CD4-positive, alpha-beta memory T cell (primary cell): Measurements from ENCODE around the gene ATP8A2. TPM values are rescaled to one million over a fixed set of nuclear protein-coding genes. Genes with fewer than 3 reads are reported as not detected.
"Not testable (repeated sequence)": the region's sequence is repeated elsewhere in the genome, so short reads cannot be mapped to it uniquely, and the experiment has no call there.

Experiments used
- CTCF ChIA-PET: fragments of 350-600 bp; sonication (Branson Sonifier 250); formaldehyde crosslinking; loops from one replicate; lab custom pipeline; 2021; ENCODE audit warnings: inconsistent platforms; ENCODE audit not compliant: partially characterized antibody; lab: Charles Lee
- POLR2A ChIA-PET: fragments of 350-600 bp; sonication (Branson Sonifier 250); formaldehyde crosslinking; loops from one replicate; lab custom pipeline; 2021; ENCODE audit not compliant: partially characterized antibody; lab: Charles Lee
- DNase-seq, 5 donors: peaks; one replicate each; pipeline versions ENCODE4 v3.0.0 to v3.0.0-alpha.2; 2020 to 2022; ENCODE audit warnings: mixed read lengths in 1 of 5
- H3K27ac ChIP-seq: one replicate; pipeline ENCODE4 v1.7.0; 2013; ENCODE audit warnings: low read depth, low read length
- H3K27me3 ChIP-seq: 2 replicates; pipeline ENCODE4 v1.7.0; 2013; ENCODE audit warnings: mild to moderate bottlenecking, low read length, moderate library complexity; ENCODE audit not compliant: insufficient read depth
- H3K36me3 ChIP-seq: 2 replicates; pipeline ENCODE4 v1.7.0; 2013; ENCODE audit warnings: mild to moderate bottlenecking, low read length, moderate library complexity; ENCODE audit not compliant: insufficient read depth
- H3K4me1 ChIP-seq: 2 replicates; pipeline ENCODE4 v1.7.0; 2013; ENCODE audit warnings: mild to moderate bottlenecking, low read length, moderate library complexity; ENCODE audit not compliant: insufficient read depth
- H3K4me3 ChIP-seq, 2 donors: one replicate each; pipeline ENCODE4 v1.7.0; 2013; ENCODE audit warnings: low read length in 2 of 2, mild to moderate bottlenecking in 1 of 2
- H3K9me3 ChIP-seq, 2 donors: one replicate each; pipeline ENCODE4 v1.7.0; 2013; ENCODE audit warnings: low read length in 2 of 2, control low read depth in 1 of 2; ENCODE audit not compliant: control insufficient read depth in 1 of 2
- H3K27ac Mint-ChIP-seq, 7 donors: one replicate each; pipeline ENCODE4 v1.8.0; 2020 to 2021; ENCODE audit warnings: mixed read lengths in 7 of 7, mild to moderate bottlenecking in 6 of 7, inconsistent platforms in 3 of 7, moderate library complexity in 3 of 7
- H3K27me3 Mint-ChIP-seq, 2 donors: one replicate each; pipeline ENCODE4 v1.8.0; 2020 to 2021; ENCODE audit warnings: mixed read lengths in 2 of 2
- H3K36me3 Mint-ChIP-seq, 2 donors: one replicate each; pipeline ENCODE4 v1.8.0; 2020 to 2021; ENCODE audit warnings: mixed read lengths in 2 of 2, inconsistent platforms in 1 of 2, mild to moderate bottlenecking in 1 of 2
- H3K4me1 Mint-ChIP-seq, 4 donors: one replicate each; pipeline ENCODE4 v1.8.0; 2020 to 2021; ENCODE audit warnings: mixed read lengths in 4 of 4, mild to moderate bottlenecking in 1 of 4
- H3K4me3 Mint-ChIP-seq, 8 donors: one replicate each; pipeline ENCODE4 v1.8.0; 2020 to 2021; ENCODE audit warnings: mixed read lengths in 8 of 8, mild to moderate bottlenecking in 7 of 8, moderate library complexity in 6 of 8, inconsistent platforms in 3 of 8
- H3K9me3 Mint-ChIP-seq, 8 donors: one replicate each; pipeline ENCODE4 v1.8.0; 2020 to 2021; ENCODE audit warnings: mixed read lengths in 8 of 8, mild to moderate bottlenecking in 5 of 8, inconsistent platforms in 3 of 8, moderate library complexity in 1 of 8
- intact Hi-C: fragments of 100-400 bp; cut with micrococcal nuclease; formaldehyde crosslinking; loops from one replicate; pipeline ENCODE4 v1.15.1; 2023
- polyA plus RNA-seq, 2 donors: library from polyadenylated mRNA; unstranded; fragments of 300-500 nt; fragmentation: Illumina TruSeq; gene quantifications; one replicate each; pipeline ENCODE4 v1.2.3, GENCODE V29; 2021
- total RNA-seq, 2 experiments: library from RNA; stranded (reverse); gene quantifications; one replicate each; pipeline ENCODE4 v1.2.3, GENCODE V29; 2021

The ATP8A2 gene
- total and polyA plus RNA-seq, 4 experiments from 2014 or later = 0.36 to 0.93 (median 0.67) TPM

GRCh38 chr13:25778365-25778764 is 406.6 kb downstream of the ATP8A2 start:
- H3K4me1 ChIP-seq = no peaks in the 10 kb centered on the region
- no peaks in the 10 kb centered on the region for H3K36me3 ChIP-seq
- H3K9me3 ChIP-seq = no peaks in the 10 kb centered on the region
- no peaks in the 10 kb centered on the region for H3K4me1 Mint-ChIP-seq
- no peaks in the 10 kb centered on the region for H3K27me3 ChIP-seq
- H3K27ac ChIP-seq = no peak overlapping the region
- H3K4me3 ChIP-seq = no peak overlapping the region
- DNase-seq = no peak
- H3K27ac Mint-ChIP-seq = no peak overlapping the region
- no peaks in the 10 kb centered on the region for H3K36me3 Mint-ChIP-seq
- no peak overlapping the region for H3K4me3 Mint-ChIP-seq
- H3K9me3 Mint-ChIP-seq = no peaks in the 10 kb centered on the region
- POLR2A ChIA-PET = no interaction called here
- CTCF ChIA-PET = interaction anchor here (0.6 kb wide), 1 partner anchor 17 kb away, joined by 3 read pairs; no protein-coding TSS in a partner anchor
- H3K27me3 Mint-ChIP-seq = peaks cover 0 to 4% of the 10 kb centered on the region in 2 donors
- intact Hi-C loops = no loop called here

- no peaks in the 10 kb centered on the region for H3K4me1 Mint-ChIP-seq
These were observed 407.1 kb downstream of the ATP8A2 start for GRCh38 chr13:25778808-25779305.

GRCh38 chr13:25783076-25783475 is 411.3 kb downstream of the ATP8A2 start:
- Mint-ChIP-seq H3K4me1 (no peaks in the 10 kb centered on the region), H3K27ac (no peak overlapping the region), H3K36me3 (no peaks in the 10 kb centered on the region), H3K4me3 (no peak overlapping the region), H3K27me3 (peaks cover 1 to 4% of the 10 kb centered on the region in 2 donors), H3K9me3 (no peaks in the 10 kb centered on the region)
- no peaks in the 10 kb centered on the region for H3K9me3 ChIP-seq
- ChIA-PET POLR2A (no interaction called here), CTCF (no interaction called here)
- intact Hi-C loops = no loop called here
- DNase-seq = no peak
- H3K36me3 ChIP-seq = no peaks in the 10 kb centered on the region
- no peaks in the 10 kb centered on the region for H3K4me1 ChIP-seq
- H3K27ac ChIP-seq = no peak overlapping the region
- H3K4me3 ChIP-seq = no peak overlapping the region
- no peaks in the 10 kb centered on the region for H3K27me3 ChIP-seq

More at GRCh38 chr13:25778808-25779305, 407.1 kb downstream of the ATP8A2 start:
- H3K27me3 ChIP-seq = no peaks in the 10 kb centered on the region
- no peak overlapping the region for H3K4me3 ChIP-seq
- Mint-ChIP-seq H3K27me3 (peaks cover 0 to 4% of the 10 kb centered on the region in 2 donors), H3K4me3 (no peak overlapping the region), H3K9me3 (no peaks in the 10 kb centered on the region), H3K36me3 (no peaks in the 10 kb centered on the region), H3K27ac (no peak overlapping the region)
- H3K4me1 ChIP-seq = no peaks in the 10 kb centered on the region
- ChIA-PET CTCF (interaction anchor here (0.6 kb wide), 1 partner anchor 16 kb away, joined by 3 read pairs; no protein-coding TSS in a partner anchor), POLR2A (no interaction called here)
- DNase-seq = no peak
- no peaks in the 10 kb centered on the region for H3K36me3 ChIP-seq
- H3K9me3 ChIP-seq = no peaks in the 10 kb centered on the region
- no peak overlapping the region for H3K27ac ChIP-seq
- intact Hi-C loops = no loop called here

GRCh38 chr13:25783601-25784024 is 411.8 kb downstream of the ATP8A2 start:
- no peak overlapping the region for H3K27ac ChIP-seq
- POLR2A ChIA-PET = no interaction called here
- CTCF ChIA-PET = no interaction called here
- DNase-seq = no peak
- Mint-ChIP-seq H3K36me3 (no peaks in the 10 kb centered on the region), H3K27ac (no peak overlapping the region), H3K27me3 (peaks cover 1 to 4% of the 10 kb centered on the region in 2 donors), H3K4me1 (no peaks in the 10 kb centered on the region), H3K9me3 (no peaks in the 10 kb centered on the region), H3K4me3 (no peak overlapping the region)
- H3K4me3 ChIP-seq = no peak overlapping the region
- no peaks in the 10 kb centered on the region for H3K9me3 ChIP-seq
- no peaks in the 10 kb centered on the region for H3K27me3 ChIP-seq
- no peaks in the 10 kb centered on the region for H3K36me3 ChIP-seq
- H3K4me1 ChIP-seq = no peaks in the 10 kb centered on the region
- intact Hi-C loops = no loop called here

- Histone ChIP-seq H3K36me3 (no peaks in the 10 kb centered on the region), H3K27ac (no peak overlapping the region), H3K9me3 (no peaks in the 10 kb centered on the region), H3K4me3 (no peak overlapping the region), H3K27me3 (no peaks in the 10 kb centered on the region), H3K4me1 (no peaks in the 10 kb centered on the region)
- no peaks in the 10 kb centered on the region for H3K9me3 Mint-ChIP-seq
- no peaks in the 10 kb centered on the region for H3K36me3 Mint-ChIP-seq
- H3K27me3 Mint-ChIP-seq = peaks cover 1 to 4% of the 10 kb centered on the region in 2 donors
- H3K27ac Mint-ChIP-seq = no peak overlapping the region
- CTCF ChIA-PET = no interaction called here
- POLR2A ChIA-PET = no interaction called here
- intact Hi-C loops = no loop called here
- no peaks in the 10 kb centered on the region for H3K4me1 Mint-ChIP-seq
- no peak overlapping the region for H3K4me3 Mint-ChIP-seq
- no peak for DNase-seq
These were observed 412.3 kb downstream of the ATP8A2 start for GRCh38 chr13:25784119-25784518.

GRCh38 chr13:25790137-25790536 is 418.4 kb downstream of the ATP8A2 start:
- H3K9me3 ChIP-seq, intact Hi-C loops, H3K36me3 ChIP-seq, DNase-seq, H3K27me3 Mint-ChIP-seq, CTCF ChIA-PET, H3K4me1 ChIP-seq, H3K4me1 Mint-ChIP-seq, H3K36me3 Mint-ChIP-seq, H3K27ac ChIP-seq, H3K27me3 ChIP-seq, H3K4me3 ChIP-seq, H3K4me3 Mint-ChIP-seq, H3K9me3 Mint-ChIP-seq, H3K27ac Mint-ChIP-seq: not testable (repeated sequence)
- POLR2A ChIA-PET = interaction anchor here (0.7 kb wide), 1 partner anchor 440 kb away, joined by 3 read pairs; no protein-coding TSS in a partner anchor

- intact Hi-C loops = no loop called here
- ChIA-PET POLR2A (no interaction called here), CTCF (interaction anchor here (0.7 to 1.4 kb wide), 2 partner anchors 16 to 35 kb away, joined by 3 to 4 read pairs; no protein-coding TSS in a partner anchor)
- no peak overlapping the region for H3K27ac ChIP-seq
- no peaks in the 10 kb centered on the region for H3K9me3 ChIP-seq
- H3K4me3 Mint-ChIP-seq = no peak overlapping the region
- H3K4me1 ChIP-seq = no peaks in the 10 kb centered on the region
- H3K4me1 Mint-ChIP-seq = no peaks in the 10 kb centered on the region
- no peaks in the 10 kb centered on the region for H3K36me3 Mint-ChIP-seq
- no peak for DNase-seq
- no peaks in the 10 kb centered on the region for H3K9me3 Mint-ChIP-seq
- no peaks in the 10 kb centered on the region for H3K36me3 ChIP-seq
- H3K27me3 Mint-ChIP-seq = peaks cover 0 to 2% of the 10 kb centered on the region in 2 donors
- no peak overlapping the region for H3K4me3 ChIP-seq
- no peak overlapping the region for H3K27ac Mint-ChIP-seq
- no peaks in the 10 kb centered on the region for H3K27me3 ChIP-seq
These were observed 423.5 kb downstream of the ATP8A2 start for GRCh38 chr13:25795277-25795676.
